ENCODE data around the gene NOTUM. TPM values are rescaled to one million over a fixed set of nuclear protein-coding genes. Genes with fewer than 3 reads are reported as not detected.

NOTUM gene
- polyA plus RNA-seq, 3 donors: not detected

DNA sequence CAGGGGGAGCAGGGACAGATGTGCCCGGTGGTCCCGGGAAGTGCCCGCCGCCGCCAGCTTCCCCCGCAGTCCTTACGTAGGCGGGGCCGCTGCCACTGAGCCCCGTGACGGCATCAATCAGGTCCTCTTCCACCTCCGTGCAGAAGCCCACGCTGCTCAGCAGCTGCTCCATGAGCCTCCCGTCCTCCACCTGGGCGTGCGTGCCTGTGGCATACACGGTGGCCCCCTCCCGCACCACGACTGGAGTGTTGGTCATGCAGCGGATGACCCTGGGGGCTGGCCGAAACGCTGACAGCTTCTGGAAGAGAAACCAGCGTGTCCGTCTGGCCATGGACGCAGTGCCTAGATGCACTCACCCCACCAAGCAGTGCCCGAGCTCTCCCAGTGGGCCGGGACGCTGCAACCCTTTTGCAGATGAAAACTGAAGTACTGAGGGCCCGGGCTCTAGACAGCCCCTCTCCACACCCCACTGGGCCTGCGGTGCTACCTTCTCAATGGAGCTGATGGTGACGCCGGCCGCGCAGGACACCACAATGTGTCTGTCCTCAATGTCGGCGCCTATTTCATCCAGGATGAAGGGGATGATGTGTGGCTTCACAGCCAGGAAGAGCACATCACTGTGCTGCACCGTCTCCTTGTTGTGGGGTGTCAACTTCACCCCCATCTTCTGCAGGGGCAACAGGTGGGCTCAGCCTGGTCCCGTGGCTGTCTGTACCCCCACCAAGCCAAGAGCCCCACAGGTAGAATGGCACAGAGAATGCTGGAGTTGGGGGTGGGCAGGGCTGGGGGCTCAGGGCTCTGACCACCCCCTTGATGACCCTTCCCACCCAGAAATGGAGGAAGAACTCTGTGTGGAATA is 25.9 kb downstream of the NOTUM start:
- peaks cover 20% of the 10 kb centered on the region for H3K4me1 Mint-ChIP-seq
- H3K9me3 Mint-ChIP-seq: peaks cover 0 to 4% (median 0%) of the 10 kb centered on the region in 7 donors
- Histone ChIP-seq H4K20me1 (ENCODE audit: insufficient read depth, low read length) (no peaks in the 10 kb centered on the region), H3K36me3 (replicated peaks in 1 of 2; ENCODE audit: control insufficient read depth in 1 of 2, insufficient read depth in 2 of 2, low read length in 2 of 2) (no peaks in the 10 kb centered on the region), H2AFZ (ENCODE audit: insufficient read depth, low read depth, low read length, poor library complexity, severe bottlenecking) (no peak overlapping the region), H3K9me3 (replicated peaks in 1 of 2; ENCODE audit: control insufficient read depth in 1 of 2, insufficient read depth in 1 of 2, low read length in 2 of 2) (no peaks in the 10 kb centered on the region), H3K27me3 (ENCODE audit: control insufficient read depth in 2 of 2, insufficient read depth in 2 of 2, low read length in 2 of 2) (peaks cover 0 to 38% of the 10 kb centered on the region in 2 donors), H3K4me1 (ENCODE audit: control insufficient read depth in 1 of 2, insufficient read depth in 2 of 2, low read length in 2 of 2) (peaks cover 10 to 16% of the 10 kb centered on the region in 2 donors), H3K27ac (ENCODE audit: low read depth in 1 of 2, low read length in 2 of 2) (no peak overlapping the region), H3K4me3 (replicated peaks in 1 of 3; ENCODE audit: low read depth in 2 of 3, low read length in 3 of 3) (no peak overlapping the region), H3K79me2 (ENCODE audit: insufficient read depth, low read length) (no peaks in the 10 kb centered on the region), H3K9ac (ENCODE audit: insufficient read depth, low read length, poor library complexity, severe bottlenecking) (no peak overlapping the region), H3K4me2 (replicated peaks; ENCODE audit: extremely low read depth, low read length, poor library complexity, severe bottlenecking) (no peak overlapping the region)
- TF ChIP-seq, protein P1, sequence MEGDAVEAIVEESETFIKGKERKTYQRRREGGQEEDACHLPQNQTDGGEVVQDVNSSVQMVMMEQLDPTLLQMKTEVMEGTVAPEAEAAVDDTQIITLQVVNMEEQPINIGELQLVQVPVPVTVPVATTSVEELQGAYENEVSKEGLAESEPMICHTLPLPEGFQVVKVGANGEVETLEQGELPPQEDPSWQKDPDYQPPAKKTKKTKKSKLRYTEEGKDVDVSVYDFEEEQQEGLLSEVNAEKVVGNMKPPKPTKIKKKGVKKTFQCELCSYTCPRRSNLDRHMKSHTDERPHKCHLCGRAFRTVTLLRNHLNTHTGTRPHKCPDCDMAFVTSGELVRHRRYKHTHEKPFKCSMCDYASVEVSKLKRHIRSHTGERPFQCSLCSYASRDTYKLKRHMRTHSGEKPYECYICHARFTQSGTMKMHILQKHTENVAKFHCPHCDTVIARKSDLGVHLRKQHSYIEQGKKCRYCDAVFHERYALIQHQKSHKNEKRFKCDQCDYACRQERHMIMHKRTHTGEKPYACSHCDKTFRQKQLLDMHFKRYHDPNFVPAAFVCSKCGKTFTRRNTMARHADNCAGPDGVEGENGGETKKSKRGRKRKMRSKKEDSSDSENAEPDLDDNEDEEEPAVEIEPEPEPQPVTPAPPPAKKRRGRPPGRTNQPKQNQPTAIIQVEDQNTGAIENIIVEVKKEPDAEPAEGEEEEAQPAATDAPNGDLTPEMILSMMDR (IDR thresholded peaks at IDR 0.05): no peak
- DNase-seq: no peak
- no peak overlapping the region for H3K27ac Mint-ChIP-seq
- H3K36me3 Mint-ChIP-seq: no peaks in the 10 kb centered on the region
- intact Hi-C loops (cut with micrococcal nuclease): no loop called here
- WGBS (ENCODE audit: insufficient coverage): 95% methylated on average over 31 of the region's 38 CpGs
- H3K27me3 Mint-ChIP-seq (ENCODE audit: low read depth in 3 of 3): peaks cover 38 to 67% (median 44%) of the 10 kb centered on the region in 3 donors
- no peak overlapping the region for H3K4me3 Mint-ChIP-seq

DNA sequence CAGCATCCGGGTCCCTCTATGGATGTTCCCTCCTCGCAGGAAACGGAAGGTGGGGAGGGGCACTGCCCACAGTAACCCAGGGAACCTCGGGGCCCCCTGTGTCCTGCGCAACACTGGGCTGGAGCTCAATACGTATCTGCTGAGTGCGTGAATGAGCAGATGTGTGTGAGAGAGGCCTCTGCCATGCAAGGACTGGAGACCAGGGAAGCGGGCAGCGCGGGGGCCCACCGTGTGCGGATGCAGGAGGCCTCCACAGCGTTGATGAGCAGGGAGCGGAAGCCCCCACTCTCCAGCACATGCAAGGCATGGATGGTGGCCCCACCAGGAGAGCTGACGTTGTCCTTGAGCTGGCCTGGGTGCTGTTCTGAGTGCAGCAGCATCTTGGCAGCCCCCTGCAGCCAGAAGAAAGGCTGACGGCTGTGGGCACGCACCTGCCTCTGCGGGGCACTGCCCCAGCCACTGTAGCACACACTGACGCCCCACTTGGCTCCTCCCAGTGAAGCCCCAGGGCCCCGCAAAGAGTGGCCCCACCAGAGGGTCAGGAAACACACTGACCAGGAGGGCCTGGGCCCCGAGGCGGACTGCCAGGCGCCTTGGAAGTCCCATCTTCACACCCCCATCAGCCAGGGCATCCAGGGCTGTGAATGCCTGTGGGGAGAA is 26.8 kb downstream of the NOTUM start:
- H3K4me3 ChIP-seq (replicated peaks in 1 of 3; ENCODE audit: low read depth in 2 of 3, low read length in 3 of 3): no peak overlapping the region
- peaks cover 10 to 16% of the 10 kb centered on the region in 2 donors for H3K4me1 ChIP-seq (ENCODE audit: control insufficient read depth in 1 of 2, insufficient read depth in 2 of 2, low read length in 2 of 2)
- H2AFZ ChIP-seq (ENCODE audit: insufficient read depth, low read depth, low read length, poor library complexity, severe bottlenecking): no peak overlapping the region
- TF ChIP-seq, protein P1 (IDR thresholded peaks at IDR 0.05): no peak
- Mint-ChIP-seq H3K36me3 (no peaks in the 10 kb centered on the region), H3K4me3 (peak overlapping the region in 1 of 2 donors; percentile 34), H3K9me3 (peaks cover 0 to 5% (median 0%) of the 10 kb centered on the region in 7 donors), H3K27me3 (ENCODE audit: low read depth in 3 of 3) (peaks cover 45 to 68% (median 47%) of the 10 kb centered on the region in 3 donors), H3K27ac (no peak overlapping the region), H3K4me1 (peaks cover 20% of the 10 kb centered on the region)
- H3K36me3 ChIP-seq (replicated peaks in 1 of 2; ENCODE audit: control insufficient read depth in 1 of 2, insufficient read depth in 2 of 2, low read length in 2 of 2): no peaks in the 10 kb centered on the region
- H3K27ac ChIP-seq (ENCODE audit: low read depth in 1 of 2, low read length in 2 of 2): no peak overlapping the region
- H3K9ac ChIP-seq (ENCODE audit: insufficient read depth, low read length, poor library complexity, severe bottlenecking): no peak overlapping the region
- DNase-seq: no peak
- WGBS (ENCODE audit: insufficient coverage): 87% methylated on average over 18 of the region's 23 CpGs
- H3K9me3 ChIP-seq (replicated peaks in 1 of 2; ENCODE audit: control insufficient read depth in 1 of 2, insufficient read depth in 1 of 2, low read length in 2 of 2): no peaks in the 10 kb centered on the region
- no peak overlapping the region for H3K4me2 ChIP-seq (replicated peaks; ENCODE audit: extremely low read depth, low read length, poor library complexity, severe bottlenecking)
- no peaks in the 10 kb centered on the region for H3K79me2 ChIP-seq (ENCODE audit: insufficient read depth, low read length)
- peaks cover 0 to 46% of the 10 kb centered on the region in 2 donors for H3K27me3 ChIP-seq (ENCODE audit: control insufficient read depth in 2 of 2, insufficient read depth in 2 of 2, low read length in 2 of 2)
- no peaks in the 10 kb centered on the region for H4K20me1 ChIP-seq (ENCODE audit: insufficient read depth, low read length)
- intact Hi-C loops (cut with micrococcal nuclease): no loop called here

All from CD14-positive monocyte (primary cell).